ENCODE data around the gene ATP11A. TPM values are rescaled to one million over a fixed set of nuclear protein-coding genes. Genes with fewer than 3 reads are reported as not detected.

The ATP11A gene
- total RNA-seq, 1 donor from 2014 or later = 114 TPM

GRCh38 chr13:112661291-112661690 lies 28.5 kb upstream of the ATP11A start:
- TF ChIP-seq CTCF (IDR thresholded peaks at IDR 0.05; ENCODE audit: unreplicated experiment) = no peak
- Mint-ChIP-seq H3K9me3 (peaks cover 8% of the 10 kb centered on the region), H3K27ac (no peak overlapping the region), H3K4me1 (peaks cover 17% of the 10 kb centered on the region), H3K36me3 (no peaks in the 10 kb centered on the region), H3K27me3 (ENCODE audit: low read depth) (no peaks in the 10 kb centered on the region), H3K4me3 (no peak overlapping the region)
- no peak for DNase-seq (ENCODE audit: low spot score in 2 of 2, unreplicated experiment in 2 of 2)

- Mint-ChIP-seq H3K4me3 (no peak overlapping the region), H3K27ac (no peak overlapping the region), H3K27me3 (ENCODE audit: low read depth) (no peaks in the 10 kb centered on the region), H3K36me3 (no peaks in the 10 kb centered on the region), H3K9me3 (peaks cover 8% of the 10 kb centered on the region), H3K4me1 (no peaks in the 10 kb centered on the region)
- TF ChIP-seq CTCF (IDR thresholded peaks at IDR 0.05; ENCODE audit: unreplicated experiment) = no peak
- no peak for DNase-seq (ENCODE audit: low spot score in 2 of 2, unreplicated experiment in 2 of 2)
These were observed 25.2 kb upstream of the ATP11A start for GRCh38 chr13:112664501-112665203.

- TF ChIP-seq CTCF (IDR thresholded peaks at IDR 0.05; ENCODE audit: unreplicated experiment) = no peak
These were observed 20.9 kb upstream of the ATP11A start for GRCh38 chr13:112668924-112669323.

GRCh38 chr13:112669881-112670499 lies 19.8 kb upstream of the ATP11A start:
- Mint-ChIP-seq H3K4me1 (peaks cover 8% of the 10 kb centered on the region), H3K4me3 (no peak overlapping the region), H3K36me3 (no peaks in the 10 kb centered on the region), H3K27me3 (ENCODE audit: low read depth) (no peaks in the 10 kb centered on the region), H3K27ac (no peak overlapping the region), H3K9me3 (no peaks in the 10 kb centered on the region)
- no peak for TF ChIP-seq CTCF (IDR thresholded peaks at IDR 0.05; ENCODE audit: unreplicated experiment)
- no peak for DNase-seq (ENCODE audit: low spot score in 2 of 2, unreplicated experiment in 2 of 2)

More at GRCh38 chr13:112668924-112669323, 20.9 kb upstream of the ATP11A start:
- Mint-ChIP-seq H3K27me3 (ENCODE audit: low read depth) (no peaks in the 10 kb centered on the region), H3K27ac (no peak overlapping the region), H3K36me3 (no peaks in the 10 kb centered on the region), H3K4me3 (no peak overlapping the region), H3K9me3 (no peaks in the 10 kb centered on the region), H3K4me1 (peaks cover 5% of the 10 kb centered on the region)
- DNase-seq (ENCODE audit: low spot score in 2 of 2, unreplicated experiment in 2 of 2) = no peak

GRCh38 chr13:112670864-112671263 lies 19.0 kb upstream of the ATP11A start:
- H3K27me3 Mint-ChIP-seq (ENCODE audit: low read depth) = no peaks in the 10 kb centered on the region
- DNase-seq (ENCODE audit: low spot score in 2 of 2, unreplicated experiment in 2 of 2) = no peak
- no peak overlapping the region for H3K27ac Mint-ChIP-seq
- H3K36me3 Mint-ChIP-seq = no peaks in the 10 kb centered on the region
- peaks cover 15% of the 10 kb centered on the region for H3K4me1 Mint-ChIP-seq
- H3K9me3 Mint-ChIP-seq = no peaks in the 10 kb centered on the region
- H3K4me3 Mint-ChIP-seq = no peak overlapping the region
- TF ChIP-seq CTCF (IDR thresholded peaks at IDR 0.05; ENCODE audit: unreplicated experiment) = no peak
